Neural cell (in vitro differentiated cells): ENCODE data around the gene PEAK1. TPM values are rescaled to one million over a fixed set of nuclear protein-coding genes. Genes with fewer than 3 reads are reported as not detected.
"Not testable (repeated sequence)": the region's sequence is repeated elsewhere in the genome, so short reads cannot be mapped to it uniquely, and the experiment has no call there.

ENCODE experiments used
- H2AFZ ChIP-seq: fragments of 200-600, 300-800 bp; sonication (generic), shearing (Covaris generic); 2 replicates; pipeline ENCODE4 v1.6.0; 2014; ENCODE audit warnings: low read depth, mild to moderate bottlenecking, antibody characterized with exemption, low read length, moderate library complexity
- H3F3A ChIP-seq: fragments of 200-600 bp; shearing (Covaris generic); 2 replicates; pipeline ENCODE4 v1.6.1; 2016; ENCODE audit warnings: mild to moderate bottlenecking, moderate library complexity, mixed read lengths, antibody characterized with exemption, low read length; ENCODE audit not compliant: insufficient read depth, poor library complexity, severe bottlenecking
- H3K27ac ChIP-seq: fragments of 200-600, 300-800 bp; sonication (generic), shearing (Covaris generic); 2 replicates; pipeline ENCODE4 v1.5.1; 2014; ENCODE audit warnings: mild to moderate bottlenecking, low read length, moderate library complexity
- H3K27me3 ChIP-seq: fragments of 300-800, 200-600 bp; sonication (generic), shearing (Covaris generic); 2 replicates; pipeline ENCODE4 v1.6.0; 2014; ENCODE audit warnings: mild to moderate bottlenecking, low read depth, low read length, moderate library complexity; ENCODE audit not compliant: insufficient read depth
- H3K36me3 ChIP-seq: fragments of 300-800, 200-600 bp; sonication (generic), shearing (Covaris generic); 2 replicates; pipeline ENCODE4 v1.5.1; 2014; ENCODE audit warnings: mild to moderate bottlenecking, antibody characterized with exemption, low read length, moderate library complexity; ENCODE audit not compliant: insufficient read depth
- H3K4me2 ChIP-seq: fragments of 300-800, 200-600 bp; sonication (generic), shearing (Covaris generic); 2 replicates; pipeline ENCODE4 v1.6.0; 2014; ENCODE audit warnings: mild to moderate bottlenecking, low read length
- H3K4me3 ChIP-seq: fragments of 300-800, 200-600 bp; sonication (generic), shearing (Covaris generic); 2 replicates; pipeline ENCODE4 v1.5.1; 2014; ENCODE audit warnings: mild to moderate bottlenecking, low read length, moderate library complexity
- H3K79me2 ChIP-seq: fragments of 200-600 bp; shearing (Covaris generic); replicated peaks from 2 replicates; pipeline ENCODE4 v1.6.0; 2014; ENCODE audit warnings: mild to moderate bottlenecking, low read length, moderate library complexity; ENCODE audit not compliant: insufficient read depth
- H3K9ac ChIP-seq: fragments of 300-800, 200-600 bp; sonication (generic), shearing (Covaris generic); 2 replicates; pipeline ENCODE4 v1.6.1; 2016; ENCODE audit warnings: mild to moderate bottlenecking, low read length, mixed read lengths
- H3K9me2 ChIP-seq: fragments of 200-600 bp; shearing (Covaris generic); 2 replicates; pipeline ENCODE4 v1.6.1; 2016; ENCODE audit warnings: mild to moderate bottlenecking, low read length, mixed read lengths; ENCODE audit not compliant: insufficient read depth
- H3K9me3 ChIP-seq: fragments of 200-600, 300-800 bp; sonication (generic), shearing (Covaris generic); 2 replicates; pipeline ENCODE4 v1.6.1; 2016; ENCODE audit warnings: mild to moderate bottlenecking, mixed run types, low read length, moderate library complexity, mixed read lengths
- H4K20me1 ChIP-seq: fragments of 200-600 bp; shearing (Covaris generic); 2 replicates; pipeline ENCODE4 v1.6.1; 2016; ENCODE audit warnings: mild to moderate bottlenecking, mixed run types; ENCODE audit not compliant: insufficient read depth
- EP300 ChIP-seq: fragments of 450-650 bp; conservative IDR thresholded peaks from 2 replicates; pipeline ENCODE4 v1.6.1; 2014; ENCODE audit warnings: antibody characterized with exemption, mild to moderate bottlenecking, moderate library complexity; ENCODE audit not compliant: poor library complexity, severe bottlenecking
- EZH2 ChIP-seq: fragments of 200-600, 300-800 bp; shearing (Covaris generic), sonication (generic); IDR thresholded peaks from 2 replicates; pipeline ENCODE4 v1.6.1; 2014; ENCODE audit warnings: antibody characterized with exemption, low read length, borderline replicate concordance, mild to moderate bottlenecking; ENCODE audit not compliant: insufficient read depth, poor library complexity, severe bottlenecking
- MXI1 ChIP-seq: fragments of 450-650 bp; conservative IDR thresholded peaks from 2 replicates; pipeline ENCODE4 v1.6.1; 2014; ENCODE audit warnings: antibody characterized with exemption, mild to moderate bottlenecking; ENCODE audit not compliant: poor library complexity, severe bottlenecking
- POLR2AphosphoS5 ChIP-seq: IDR thresholded peaks from 2 replicates; pipeline ENCODE4 v1.6.1; 2012
- RAD21 ChIP-seq: fragments of 450-650 bp; conservative IDR thresholded peaks from 2 replicates; pipeline ENCODE4 v1.6.1; 2014; ENCODE audit warnings: antibody characterized with exemption, mild to moderate bottlenecking, moderate library complexity
- SMC3 ChIP-seq: fragments of 450-650 bp; conservative IDR thresholded peaks from 2 replicates; pipeline ENCODE4 v1.6.1; 2014; ENCODE audit warnings: antibody characterized with exemption, mild to moderate bottlenecking, moderate library complexity; ENCODE audit not compliant: poor library complexity
- TAF1 ChIP-seq: IDR thresholded peaks from 2 replicates; pipeline ENCODE4 v1.6.1; 2012; ENCODE audit warnings: low read depth
- polyA plus RNA-seq: library from polyadenylated mRNA; depleted of rRNA; stranded (reverse); fragments of >200 nt; gene quantifications from 2 replicates; pipeline ENCODE4 v1.2.3, GENCODE V29; 2014
- TF ChIP-seq, protein P1 (sequence below): IDR thresholded peaks from 2 replicates; pipeline ENCODE4 v1.6.1; 2012; ENCODE audit warnings: borderline replicate concordance
- TF ChIP-seq, protein P2 (sequence below): fragments of 450-650 bp; IDR thresholded peaks from 2 replicates; pipeline ENCODE4 v1.5.1; 2014; ENCODE audit warnings: antibody characterized with exemption, mild to moderate bottlenecking, moderate library complexity; ENCODE audit not compliant: poor library complexity, severe bottlenecking

PEAK1 gene
- polyA plus RNA-seq, 1 donor from 2014 or later: 5.8 TPM

DNA sequence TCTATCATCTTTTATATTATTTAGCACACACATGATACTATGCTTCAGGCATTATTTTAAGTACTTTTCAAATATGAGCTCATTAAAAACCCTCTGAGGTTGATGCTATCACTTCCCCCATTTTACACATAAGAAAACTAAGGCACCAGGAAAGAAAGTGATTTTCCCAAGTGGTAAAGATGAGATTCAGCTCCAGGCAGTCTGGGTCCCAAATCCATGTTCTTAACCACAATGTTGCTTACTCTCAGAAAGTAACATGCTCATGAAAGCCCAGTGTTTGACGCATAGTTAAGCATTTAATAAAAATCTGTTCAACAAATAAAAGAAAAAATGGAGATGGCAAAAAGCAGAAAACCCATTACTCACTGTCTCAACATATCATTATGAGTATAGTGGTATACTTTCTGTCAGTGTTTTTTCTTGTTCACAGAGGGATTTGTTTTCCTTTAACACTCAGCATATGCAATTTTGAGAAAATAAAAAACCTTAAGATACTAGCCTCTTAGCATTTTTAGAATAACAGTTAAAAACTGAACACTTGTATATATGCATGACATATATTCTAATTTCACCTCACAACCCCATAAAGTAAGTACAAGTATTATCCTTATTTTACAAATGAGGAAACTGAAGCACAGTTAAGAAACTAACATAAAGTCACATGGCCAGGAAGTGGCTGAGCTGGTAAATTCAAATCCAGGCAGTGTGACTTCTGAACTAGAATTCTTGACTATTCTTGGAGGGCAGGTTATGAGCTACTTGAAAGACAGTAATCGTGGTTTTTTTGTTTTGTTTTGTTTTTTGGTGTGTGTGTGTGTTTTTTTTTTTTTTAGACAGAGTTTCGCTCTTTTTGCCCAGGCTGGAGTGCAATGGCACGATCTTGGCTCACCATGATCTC lies 10.4 kb downstream of the PEAK1 start:
- H3K27ac ChIP-seq: no peak overlapping the region
- H3K27me3 ChIP-seq: no peaks in the 10 kb centered on the region
- TF ChIP-seq EP300 (no peak), MXI1 (no peak), POLR2AphosphoS5 (no peak), SMC3 (no peak), EZH2 (no peak), RAD21 (no peak), TAF1 (no peak)
- TF ChIP-seq, protein P1, sequence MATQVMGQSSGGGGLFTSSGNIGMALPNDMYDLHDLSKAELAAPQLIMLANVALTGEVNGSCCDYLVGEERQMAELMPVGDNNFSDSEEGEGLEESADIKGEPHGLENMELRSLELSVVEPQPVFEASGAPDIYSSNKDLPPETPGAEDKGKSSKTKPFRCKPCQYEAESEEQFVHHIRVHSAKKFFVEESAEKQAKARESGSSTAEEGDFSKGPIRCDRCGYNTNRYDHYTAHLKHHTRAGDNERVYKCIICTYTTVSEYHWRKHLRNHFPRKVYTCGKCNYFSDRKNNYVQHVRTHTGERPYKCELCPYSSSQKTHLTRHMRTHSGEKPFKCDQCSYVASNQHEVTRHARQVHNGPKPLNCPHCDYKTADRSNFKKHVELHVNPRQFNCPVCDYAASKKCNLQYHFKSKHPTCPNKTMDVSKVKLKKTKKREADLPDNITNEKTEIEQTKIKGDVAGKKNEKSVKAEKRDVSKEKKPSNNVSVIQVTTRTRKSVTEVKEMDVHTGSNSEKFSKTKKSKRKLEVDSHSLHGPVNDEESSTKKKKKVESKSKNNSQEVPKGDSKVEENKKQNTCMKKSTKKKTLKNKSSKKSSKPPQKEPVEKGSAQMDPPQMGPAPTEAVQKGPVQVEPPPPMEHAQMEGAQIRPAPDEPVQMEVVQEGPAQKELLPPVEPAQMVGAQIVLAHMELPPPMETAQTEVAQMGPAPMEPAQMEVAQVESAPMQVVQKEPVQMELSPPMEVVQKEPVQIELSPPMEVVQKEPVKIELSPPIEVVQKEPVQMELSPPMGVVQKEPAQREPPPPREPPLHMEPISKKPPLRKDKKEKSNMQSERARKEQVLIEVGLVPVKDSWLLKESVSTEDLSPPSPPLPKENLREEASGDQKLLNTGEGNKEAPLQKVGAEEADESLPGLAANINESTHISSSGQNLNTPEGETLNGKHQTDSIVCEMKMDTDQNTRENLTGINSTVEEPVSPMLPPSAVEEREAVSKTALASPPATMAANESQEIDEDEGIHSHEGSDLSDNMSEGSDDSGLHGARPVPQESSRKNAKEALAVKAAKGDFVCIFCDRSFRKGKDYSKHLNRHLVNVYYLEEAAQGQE: no peak
- TF ChIP-seq, protein P2, sequence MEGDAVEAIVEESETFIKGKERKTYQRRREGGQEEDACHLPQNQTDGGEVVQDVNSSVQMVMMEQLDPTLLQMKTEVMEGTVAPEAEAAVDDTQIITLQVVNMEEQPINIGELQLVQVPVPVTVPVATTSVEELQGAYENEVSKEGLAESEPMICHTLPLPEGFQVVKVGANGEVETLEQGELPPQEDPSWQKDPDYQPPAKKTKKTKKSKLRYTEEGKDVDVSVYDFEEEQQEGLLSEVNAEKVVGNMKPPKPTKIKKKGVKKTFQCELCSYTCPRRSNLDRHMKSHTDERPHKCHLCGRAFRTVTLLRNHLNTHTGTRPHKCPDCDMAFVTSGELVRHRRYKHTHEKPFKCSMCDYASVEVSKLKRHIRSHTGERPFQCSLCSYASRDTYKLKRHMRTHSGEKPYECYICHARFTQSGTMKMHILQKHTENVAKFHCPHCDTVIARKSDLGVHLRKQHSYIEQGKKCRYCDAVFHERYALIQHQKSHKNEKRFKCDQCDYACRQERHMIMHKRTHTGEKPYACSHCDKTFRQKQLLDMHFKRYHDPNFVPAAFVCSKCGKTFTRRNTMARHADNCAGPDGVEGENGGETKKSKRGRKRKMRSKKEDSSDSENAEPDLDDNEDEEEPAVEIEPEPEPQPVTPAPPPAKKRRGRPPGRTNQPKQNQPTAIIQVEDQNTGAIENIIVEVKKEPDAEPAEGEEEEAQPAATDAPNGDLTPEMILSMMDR: no peak
- no peaks in the 10 kb centered on the region for H3K9me3 ChIP-seq
- no peaks in the 10 kb centered on the region for H3K36me3 ChIP-seq
- H3K79me2 ChIP-seq: peaks cover 5% of the 10 kb centered on the region
- no peak overlapping the region for H3K4me2 ChIP-seq
- H4K20me1 ChIP-seq: no peaks in the 10 kb centered on the region
- H3F3A ChIP-seq: no peaks in the 10 kb centered on the region
- no peak overlapping the region for H2AFZ ChIP-seq
- H3K9ac ChIP-seq: no peak overlapping the region
- no peaks in the 10 kb centered on the region for H3K9me2 ChIP-seq
- no peak overlapping the region for H3K4me3 ChIP-seq

DNA sequence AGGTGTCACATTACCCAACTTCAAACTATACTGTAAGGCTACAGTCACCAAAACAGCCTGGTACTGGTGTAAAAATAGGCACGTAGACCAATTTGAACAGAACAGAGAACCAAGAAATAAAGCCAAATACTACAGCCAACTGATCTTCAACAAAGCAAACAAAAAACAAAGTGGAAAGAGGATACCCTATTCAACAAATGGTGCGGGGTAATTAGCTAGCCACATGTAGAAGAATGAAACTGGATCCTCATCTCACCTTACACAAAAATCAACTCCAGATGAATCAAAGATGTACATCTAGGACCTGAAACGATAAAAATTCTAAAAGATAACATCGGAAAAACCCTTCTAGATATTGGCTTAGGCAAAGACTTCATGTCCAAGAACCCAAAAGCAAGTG lies 13.1 kb downstream of the PEAK1 start:
- H3K27me3 ChIP-seq: no peaks in the 10 kb centered on the region
- H3K4me3 ChIP-seq: no peak overlapping the region
- TF ChIP-seq RAD21 (no peak), SMC3 (no peak), TAF1 (no peak), POLR2AphosphoS5 (no peak), EZH2 (no peak), MXI1 (no peak)
- TF ChIP-seq, protein P2: no peak
- TF ChIP-seq, protein P1: no peak
- no peak overlapping the region for H3K4me2 ChIP-seq
- no peak overlapping the region for H3K27ac ChIP-seq
- H3K9me3 ChIP-seq: no peaks in the 10 kb centered on the region
- no peaks in the 10 kb centered on the region for H3K79me2 ChIP-seq
- H3K9me2 ChIP-seq: peaks cover 4% of the 10 kb centered on the region
- H3F3A ChIP-seq: no peaks in the 10 kb centered on the region
- H3K36me3 ChIP-seq: no peaks in the 10 kb centered on the region
- H2AFZ ChIP-seq: no peak overlapping the region
- no peaks in the 10 kb centered on the region for H4K20me1 ChIP-seq
- no peak overlapping the region for H3K9ac ChIP-seq

DNA sequence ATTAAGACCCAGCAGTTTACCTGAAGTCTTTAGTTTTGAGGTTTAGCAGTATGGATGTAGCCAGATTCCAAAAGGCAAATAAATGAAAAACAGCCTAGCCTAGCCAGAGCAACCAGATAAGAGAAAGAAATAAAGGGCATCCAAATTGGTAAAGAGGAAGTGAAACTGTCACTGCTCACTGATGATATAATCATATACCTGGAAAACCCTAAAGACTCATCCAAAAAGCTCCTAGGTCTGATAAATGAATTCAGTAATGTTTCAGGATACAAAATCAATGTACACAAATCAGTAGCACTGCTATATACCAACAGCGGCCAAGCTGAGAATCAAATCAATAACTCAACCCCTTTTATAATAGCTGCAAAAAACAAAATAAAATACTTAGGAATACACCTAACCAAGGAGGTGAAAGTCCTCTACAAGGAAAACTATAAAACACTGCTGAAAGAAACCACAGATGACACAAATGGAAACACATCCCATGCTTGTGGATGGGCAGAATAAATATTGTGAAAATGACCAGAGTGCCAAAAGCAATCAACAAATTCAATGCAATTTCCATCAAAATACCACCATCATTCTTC lies 13.6 kb downstream of the PEAK1 start:
- H3K27me3 ChIP-seq, H3K4me2 ChIP-seq, H4K20me1 ChIP-seq, H3F3A ChIP-seq, H3K79me2 ChIP-seq, H3K4me3 ChIP-seq, H3K9me3 ChIP-seq, H2AFZ ChIP-seq, H3K9me2 ChIP-seq, H3K27ac ChIP-seq, H3K36me3 ChIP-seq, H3K9ac ChIP-seq: not testable (repeated sequence)
